GM19372 (cell line): ENCODE measurements around the gene MPST.

Source experiments
- ATAC-seq: cut with Tn5 transposase; IDR thresholded peaks from one replicate; pipeline ENCODE4 v1.9.1; 2021; ENCODE audit warnings: mild to moderate bottlenecking, low read depth, moderate library complexity; ENCODE audit not compliant: unreplicated experiment

Gene MPST

DNA sequence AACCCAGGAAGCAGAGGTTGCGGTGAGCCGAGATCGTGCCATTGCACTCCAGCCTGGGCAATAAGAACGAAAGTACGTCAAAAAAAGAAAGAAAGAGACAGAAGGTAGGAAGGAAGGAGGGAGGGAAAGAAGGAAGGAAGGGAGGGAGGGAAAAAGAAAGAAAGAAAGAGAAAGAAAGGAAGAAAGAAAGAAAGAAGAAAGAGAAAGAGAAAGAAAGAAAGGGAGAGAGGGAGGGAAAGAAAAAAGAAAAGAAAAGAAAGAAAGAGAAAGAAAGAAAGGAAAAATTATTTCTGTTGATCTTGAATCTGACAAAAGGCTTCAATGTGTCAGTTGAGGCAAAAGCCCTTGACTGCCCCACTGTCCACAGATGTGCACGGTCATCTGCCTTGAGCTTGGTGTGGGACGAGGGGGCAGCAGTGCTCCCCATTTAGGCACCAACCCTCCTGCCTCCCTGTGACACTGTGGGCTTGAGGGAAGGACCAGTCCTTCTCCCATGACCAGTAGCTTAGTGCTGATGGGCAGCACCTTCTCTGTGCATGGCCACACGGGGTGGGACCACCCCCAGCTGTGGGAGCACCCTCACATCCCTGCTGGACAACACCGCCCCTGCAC, 56.4 kb downstream of the MPST start:
- ATAC-seq: no peak

DNA sequence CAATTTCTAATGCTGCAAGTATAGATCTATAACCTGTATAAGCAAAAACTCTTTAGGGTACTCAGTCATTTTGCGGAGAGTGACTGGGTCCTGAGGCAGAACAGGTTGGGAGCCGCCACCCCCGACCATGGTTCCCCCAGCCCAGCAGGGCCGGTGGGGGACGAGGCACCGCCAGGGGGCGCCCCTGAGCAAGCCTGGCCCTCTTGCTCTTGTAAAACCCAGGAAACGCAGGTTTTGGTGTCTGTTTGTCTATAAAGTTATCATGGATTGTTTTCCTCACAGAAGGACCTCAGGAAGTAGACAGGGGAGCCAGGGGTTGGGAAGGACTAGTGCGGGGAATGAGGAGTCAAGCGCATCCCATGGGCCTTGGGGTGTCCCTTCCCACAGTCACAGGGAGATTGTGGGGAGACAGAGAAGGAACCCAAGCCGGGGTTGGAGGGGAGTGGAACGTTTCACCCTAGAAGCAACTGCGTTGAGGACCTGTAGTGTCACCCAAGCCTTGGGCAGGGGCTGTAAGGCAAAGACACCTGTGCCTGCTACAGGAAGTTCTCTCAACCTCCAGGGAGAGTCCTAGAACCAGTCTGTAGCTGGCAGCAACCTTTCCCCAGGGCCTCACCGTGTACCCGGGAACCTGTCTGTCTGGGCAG, 58.4 kb downstream of the MPST start:
- ATAC-seq: no peak

DNA sequence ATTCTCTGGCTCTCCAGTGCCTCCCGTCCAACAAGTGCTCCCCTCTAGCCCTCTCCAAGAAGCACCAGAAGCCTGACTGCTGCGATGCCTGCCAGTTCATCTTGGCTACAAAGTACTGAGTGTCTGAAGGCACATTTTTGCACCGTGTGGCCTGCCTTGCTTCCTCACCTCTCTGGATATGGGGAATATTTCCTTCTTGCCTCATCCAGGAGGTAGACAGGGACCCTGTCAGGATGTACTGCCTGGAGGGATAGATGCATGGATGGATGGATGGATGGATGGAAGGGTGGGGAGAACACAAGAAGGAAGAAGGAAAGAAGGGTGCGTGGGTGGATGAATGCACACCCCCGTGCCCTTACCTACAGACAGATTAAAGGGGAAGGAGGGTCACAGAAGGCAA, 59.6 kb downstream of the MPST start:
- no peak for ATAC-seq
